Measurements from ENCODE around the gene RUNX2. TPM values are rescaled to one million over a fixed set of nuclear protein-coding genes. Genes with fewer than 3 reads are reported as not detected.

The RUNX2 gene
- polyA plus RNA-seq, 1 donor from 2014 or later, result not detected

DNA sequence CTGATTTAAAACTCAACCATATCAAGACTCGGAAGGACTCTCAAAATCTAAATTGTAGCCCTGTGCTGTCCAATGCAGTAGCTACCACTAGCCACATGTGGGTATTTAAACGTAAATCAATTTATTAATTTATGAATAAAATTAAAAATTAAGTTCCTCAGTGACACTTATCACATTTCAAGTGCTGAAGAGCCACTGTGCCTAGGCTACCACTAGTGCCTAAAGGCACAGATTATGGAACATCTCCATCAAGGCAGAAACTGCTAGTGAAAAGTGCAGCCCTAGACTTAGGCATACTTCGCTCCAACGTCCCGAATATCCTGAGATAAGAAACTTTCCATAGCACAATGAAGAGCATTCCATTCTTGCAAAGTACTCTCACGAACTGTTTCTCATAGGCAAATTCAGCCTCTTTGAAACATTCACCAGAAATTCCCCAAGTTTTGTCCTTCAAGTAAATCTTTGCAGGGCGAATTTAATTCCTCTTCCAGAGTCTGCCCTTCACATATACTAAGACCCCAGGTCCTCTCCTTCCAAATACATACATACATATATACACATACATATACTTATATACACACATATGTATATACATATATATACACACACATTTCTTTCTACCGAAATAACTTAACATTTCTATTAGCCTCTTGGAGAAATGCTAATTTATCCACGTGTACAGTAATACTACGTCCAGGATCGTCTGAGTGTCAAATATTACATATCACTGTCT, 48.3 kb downstream of the RUNX2 start:
- Histone ChIP-seq H3K27me3 (ENCODE audit: insufficient read depth, low read depth, low read length) (no peaks in the 10 kb centered on the region), H4K20me1 (ENCODE audit: insufficient read depth) (no peaks in the 10 kb centered on the region), H2AFZ (ENCODE audit: low read depth, low read length) (peak overlapping the region; percentile 93), H3F3A (ENCODE audit: insufficient read depth, low read length, poor library complexity, severe bottlenecking) (peaks cover 3% of the 10 kb centered on the region), H3K36me3 (ENCODE audit: insufficient read depth, low read length) (no peaks in the 10 kb centered on the region), H3K27ac (ENCODE audit: low read length) (peak overlapping the region; percentile 85), H3K9ac (ENCODE audit: low read length) (peak overlapping the region; percentile 86), H3K4me3 (ENCODE audit: low read length) (peak overlapping the region; percentile 89), H3K4me2 (ENCODE audit: low read length) (peak overlapping the region; percentile 90), H3K9me3 (ENCODE audit: low read length) (no peaks in the 10 kb centered on the region), H3K9me2 (ENCODE audit: insufficient read depth, low read length) (no peaks in the 10 kb centered on the region), H3K79me2 (replicated peaks; ENCODE audit: insufficient read depth, low read length) (peaks cover 16% of the 10 kb centered on the region)
- TF ChIP-seq POLR2AphosphoS5 (IDR thresholded peaks at IDR 0.05) (no peak), CTCF (IDR thresholded peaks at IDR 0.05; ENCODE audit: poor library complexity, severe bottlenecking) (no peak), REST (IDR thresholded peaks at IDR 0.05; ENCODE audit: borderline replicate concordance) (no peak), EZH2 (IDR thresholded peaks at IDR 0.05; ENCODE audit: borderline replicate concordance, insufficient read depth, low read length, poor library complexity, severe bottlenecking) (no peak), EP300 (conservative IDR thresholded peaks at IDR 0.05; ENCODE audit: poor library complexity, severe bottlenecking) (no peak), MXI1 (conservative IDR thresholded peaks at IDR 0.05; ENCODE audit: poor library complexity, severe bottlenecking) (no peak), SMC3 (conservative IDR thresholded peaks at IDR 0.05; ENCODE audit: poor library complexity) (no peak), RAD21 (conservative IDR thresholded peaks at IDR 0.05) (no peak), TAF1 (IDR thresholded peaks at IDR 0.05; ENCODE audit: low read depth) (no peak)

- peaks cover 3% of the 10 kb centered on the region for H3F3A ChIP-seq (ENCODE audit: insufficient read depth, low read length, poor library complexity, severe bottlenecking)
- no peaks in the 10 kb centered on the region for H3K9me2 ChIP-seq (ENCODE audit: insufficient read depth, low read length)
- TF ChIP-seq MXI1 (conservative IDR thresholded peaks at IDR 0.05; ENCODE audit: poor library complexity, severe bottlenecking), result no peak
- no peak for TF ChIP-seq EP300 (conservative IDR thresholded peaks at IDR 0.05; ENCODE audit: poor library complexity, severe bottlenecking)
- peak; percentile 11 for TF ChIP-seq SMC3 (conservative IDR thresholded peaks at IDR 0.05; ENCODE audit: poor library complexity)
- no peaks in the 10 kb centered on the region for H4K20me1 ChIP-seq (ENCODE audit: insufficient read depth)
- peak overlapping the region; percentile 89 for H3K4me3 ChIP-seq (ENCODE audit: low read length)
- H3K9ac ChIP-seq (ENCODE audit: low read length), result peak overlapping the region; percentile 86
- no peaks in the 10 kb centered on the region for H3K9me3 ChIP-seq (ENCODE audit: low read length)
- H3K27me3 ChIP-seq (ENCODE audit: insufficient read depth, low read depth, low read length), result no peaks in the 10 kb centered on the region
- H3K4me2 ChIP-seq (ENCODE audit: low read length), result peak overlapping the region; percentile 90
- peaks cover 16% of the 10 kb centered on the region for H3K79me2 ChIP-seq (replicated peaks; ENCODE audit: insufficient read depth, low read length)
- H2AFZ ChIP-seq (ENCODE audit: low read depth, low read length), result peak overlapping the region; percentile 93
- peak overlapping the region; percentile 85 for H3K27ac ChIP-seq (ENCODE audit: low read length)
- H3K36me3 ChIP-seq (ENCODE audit: insufficient read depth, low read length), result no peaks in the 10 kb centered on the region
These were observed 49.0 kb downstream of the RUNX2 start for GRCh38 chr6:45377043-45377553.
